Endothelial cell of umbilical vein (primary cell): ENCODE results near the gene ZNF652. TPM values are rescaled to one million over a fixed set of nuclear protein-coding genes. Genes with fewer than 3 reads are reported as not detected.
A peak's percentile ranks its signal among the peaks of the same experiment; 100 is the strongest.

ENCODE experiments used
- BruUV-seq: library from RNA; stranded (reverse); fragments of 400-500 nt; replicated peaks from 2 replicates; lab custom pipeline; 2021; lab: Mats Ljungman, UMichigan
- CTCF ChIA-PET: fragments of 300-600, 350-600 bp; sonication (Branson Sonifier 250); formaldehyde crosslinking; loops from one replicate; lab custom pipeline; 2021; ENCODE audit warnings: antibody characterized with exemption, inconsistent platforms; lab: Charles Lee
- POLR2A ChIA-PET: fragments of 300-600, 350-600 bp; sonication (Branson Sonifier 250); formaldehyde crosslinking; loops from one replicate; lab custom pipeline; 2021; ENCODE audit warnings: antibody characterized with exemption, inconsistent platforms; lab: Charles Lee
- DNase-seq: peaks from one replicate; pipeline ENCODE4 v3.0.0-alpha.2; 2011; ENCODE audit warnings: low read depth, low spot score
- FAIRE-seq: peaks from 2 replicates; lab custom pipeline; 2011; peaks lifted over from hg19 to GRCh38; lab: Jason Lieb, UNC
- H2AFZ ChIP-seq: 2 replicates; pipeline ENCODE4 v1.6.0; 2012; ENCODE audit warnings: low read depth, low read length, control low read depth, inconsistent platforms
- H3K27ac ChIP-seq: 2 replicates; pipeline ENCODE4 v1.5.1; 2011; ENCODE audit warnings: low read depth, mild to moderate bottlenecking, control low read depth, low read length, moderate library complexity; ENCODE audit not compliant: insufficient read depth
- H3K27me3 ChIP-seq, 2 experiments: 2 replicates each; pipeline versions ENCODE4 v1.6.0 to v1.6.1; 2011; ENCODE audit warnings: low read length in 2 of 2, mixed read lengths in 1 of 2; ENCODE audit not compliant: control insufficient read depth in 2 of 2, insufficient read depth in 2 of 2
- H3K36me3 ChIP-seq, 2 experiments: 2 replicates in 1 of 2; 3 replicates in 1 of 2; pipeline ENCODE4 v1.5.1; 2011; ENCODE audit warnings: low read length in 2 of 2, mild to moderate bottlenecking in 1 of 2, moderate library complexity in 1 of 2; ENCODE audit not compliant: control insufficient read depth in 2 of 2, insufficient read depth in 2 of 2; ENCODE audit errors: extremely low read depth in 1 of 2
- H3K4me1 ChIP-seq: 3 replicates; pipeline ENCODE4 v1.5.1; 2011; ENCODE audit warnings: mild to moderate bottlenecking, low read length; ENCODE audit not compliant: control insufficient read depth, insufficient read depth; ENCODE audit errors: extremely low read depth
- H3K4me2 ChIP-seq: 2 replicates; pipeline ENCODE4 v1.6.1; 2011; ENCODE audit warnings: low read length, control low read depth, mixed read lengths; ENCODE audit not compliant: insufficient read depth
- H3K4me3 ChIP-seq, 3 experiments: fragments of 200-600 bp in 1 of 3; sonication (generic), shearing (Covaris generic) in 1 of 3; replicated peaks in 1 of 3; 2 replicates each; pipeline ENCODE4 v1.5.1; 2011 to 2016; ENCODE audit warnings: control low read depth in 3 of 3, low read length in 3 of 3, mild to moderate bottlenecking in 2 of 3, inconsistent platforms in 1 of 3, low read depth in 1 of 3, moderate library complexity in 1 of 3; ENCODE audit not compliant: insufficient read depth in 1 of 3
- H3K79me2 ChIP-seq: 2 replicates; pipeline ENCODE4 v1.6.0; 2012; ENCODE audit warnings: low read length, inconsistent platforms; ENCODE audit not compliant: control insufficient read depth, insufficient read depth
- H3K9ac ChIP-seq: replicated peaks from 2 replicates; pipeline ENCODE3; 2011; ENCODE audit warnings: low read length, control low read depth; ENCODE audit not compliant: insufficient read depth; ENCODE audit errors: extremely low read depth
- H3K9me1 ChIP-seq: replicated peaks from 3 replicates; pipeline ENCODE4 v1.6.0; 2011; ENCODE audit warnings: mild to moderate bottlenecking, low read length; ENCODE audit not compliant: control insufficient read depth, insufficient read depth; ENCODE audit errors: extremely low read depth
- H3K9me3 ChIP-seq: replicated peaks from 2 replicates; pipeline ENCODE4 v1.5.1; 2012; ENCODE audit warnings: low read length, inconsistent platforms; ENCODE audit not compliant: control insufficient read depth, insufficient read depth
- H4K20me1 ChIP-seq: replicated peaks from 2 replicates; pipeline ENCODE3; 2011; ENCODE audit warnings: mild to moderate bottlenecking, low read length; ENCODE audit not compliant: control insufficient read depth, insufficient read depth; ENCODE audit errors: extremely low read depth
- EZH2 ChIP-seq: IDR thresholded peaks from 2 replicates; pipeline ENCODE4 v1.6.1; 2012; ENCODE audit warnings: borderline replicate concordance, low read depth, mild to moderate bottlenecking, moderate library complexity, low read length, inconsistent platforms; ENCODE audit not compliant: severe bottlenecking
- FOS ChIP-seq: IDR thresholded peaks from 2 replicates; pipeline ENCODE4 v1.6.1; 2011; ENCODE audit warnings: mild to moderate bottlenecking, low read length, moderate library complexity, borderline replicate concordance; ENCODE audit not compliant: insufficient read depth
- GATA2 ChIP-seq: IDR thresholded peaks from 2 replicates; pipeline ENCODE4 v1.7.0; 2011; ENCODE audit warnings: low read depth, mild to moderate bottlenecking, moderate library complexity, mixed read lengths, low read length; ENCODE audit not compliant: insufficient read length, insufficient read depth
- JUN ChIP-seq: IDR thresholded peaks from 2 replicates; pipeline ENCODE4 v1.6.1; 2011; ENCODE audit warnings: borderline replicate concordance, low read depth; ENCODE audit not compliant: insufficient read length, insufficient read depth
- MYC ChIP-seq: IDR thresholded peaks from one replicate; pipeline ENCODE4 v1.6.1; 2011; ENCODE audit warnings: mild to moderate bottlenecking, low read depth, low read length
- POLR2A ChIP-seq: IDR thresholded peaks from 2 replicates; pipeline ENCODE4 v1.6.1; 2012; ENCODE audit warnings: low read depth, mild to moderate bottlenecking, control low read depth, low read length
- POLR2AphosphoS5 ChIP-seq: IDR thresholded peaks from 2 replicates; pipeline ENCODE4 v1.6.1; 2012; ENCODE audit warnings: low read depth, mild to moderate bottlenecking, control low read depth, low read length, moderate library complexity; ENCODE audit not compliant: insufficient read depth
- dilution Hi-C: fragments of 300-500 bp; cut with MboI; formaldehyde crosslinking; loops from one replicate; pipeline ENCODE4 v1.15.0; 2019; ENCODE audit warnings: low sequenced_read_pairs; ENCODE audit not compliant: extremely low pct_ligation_motif_present
- intact Hi-C: fragments of 100-400 bp; cut with micrococcal nuclease; formaldehyde crosslinking; loops from one replicate; pipeline ENCODE4 v1.10.0; 2022
- polyA plus RNA-seq, 4 experiments: library from polyadenylated mRNA; depleted of rRNA in 3 of 4; stranded (reverse) in 3 of 4; unstranded in 1 of 4; fragments of >200 nt; gene quantifications; 2 replicates each; pipeline versions ENCODE4 v1.2.1 to v1.2.3, GENCODE V29; 2011 to 2012; ENCODE audit warnings: missing spikeins in 1 of 4
- total RNA-seq: library from RNA; stranded (reverse); gene quantifications from 2 replicates; pipeline ENCODE4 v1.2.3, GENCODE V29; 2021
- TF ChIP-seq, protein P1 (sequence below), 2 donors: IDR thresholded peaks; 1 replicate in 1 of 2; 2 replicates in 1 of 2; pipeline ENCODE4 v1.5.1; 2011; ENCODE audit warnings: low read length in 2 of 2, mild to moderate bottlenecking in 2 of 2, moderate library complexity in 2 of 2, control low read depth in 1 of 2, inconsistent platforms in 1 of 2, low read depth in 1 of 2; ENCODE audit not compliant: insufficient read depth in 1 of 2; ENCODE audit errors: extremely low read depth in 1 of 2
- TF ChIP-seq, protein P2 (sequence below): IDR thresholded peaks from 2 replicates; pipeline ENCODE4 v1.6.1; 2011; ENCODE audit not compliant: insufficient read depth, insufficient read length

Gene ZNF652
- total and polyA plus RNA-seq, 2 donors (not counting 3 experiments of a cell fraction or from before 2014, with no cell fraction given), result 6.1 to 18.6 TPM

DNA sequence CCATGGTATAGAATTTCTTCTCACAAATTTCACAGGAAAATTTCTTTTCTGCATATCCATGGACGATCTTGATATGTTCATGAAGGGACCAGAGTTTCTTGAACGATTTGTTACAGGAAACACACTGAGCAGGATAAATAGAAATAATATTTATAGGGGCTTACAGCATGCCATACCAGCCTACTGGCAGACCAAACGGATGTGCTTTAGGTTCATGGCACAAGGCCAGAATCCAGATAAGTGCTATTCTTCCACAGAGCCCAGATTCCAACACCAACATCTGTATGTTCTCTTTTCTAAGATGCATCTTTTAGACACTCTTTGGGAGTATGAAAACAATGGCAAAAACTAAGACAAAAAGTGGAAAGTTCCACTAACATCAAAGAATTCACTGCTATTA, 49.3 kb downstream of the ZNF652 start:
- Histone ChIP-seq H3K4me2 (no peak overlapping the region), H3K36me3 (peaks cover 0 to 5% of the 10 kb centered on the region in 2 experiments), H3K4me3 (no peak overlapping the region), H3K9ac (no peak overlapping the region), H2AFZ (no peak overlapping the region), H3K9me3 (no peaks in the 10 kb centered on the region), H3K79me2 (no peaks in the 10 kb centered on the region), H3K4me1 (peaks cover 11% of the 10 kb centered on the region), H3K27ac (no peak overlapping the region), H3K9me1 (no peaks in the 10 kb centered on the region), H4K20me1 (no peaks in the 10 kb centered on the region), H3K27me3 (no peaks in the 10 kb centered on the region)
- BruUV-seq, result no TSS peak
- ChIA-PET POLR2A (no interaction called here), CTCF (no interaction called here)
- no peak for FAIRE-seq
- DNase-seq, result peak; percentile 23
- intact Hi-C loops (no loop called here), dilution Hi-C loops (no loop called here)
- TF ChIP-seq EZH2, result no peak
- no peak for TF ChIP-seq POLR2AphosphoS5
- TF ChIP-seq POLR2A, result no peak
- no peak for TF ChIP-seq FOS
- TF ChIP-seq, protein P1, sequence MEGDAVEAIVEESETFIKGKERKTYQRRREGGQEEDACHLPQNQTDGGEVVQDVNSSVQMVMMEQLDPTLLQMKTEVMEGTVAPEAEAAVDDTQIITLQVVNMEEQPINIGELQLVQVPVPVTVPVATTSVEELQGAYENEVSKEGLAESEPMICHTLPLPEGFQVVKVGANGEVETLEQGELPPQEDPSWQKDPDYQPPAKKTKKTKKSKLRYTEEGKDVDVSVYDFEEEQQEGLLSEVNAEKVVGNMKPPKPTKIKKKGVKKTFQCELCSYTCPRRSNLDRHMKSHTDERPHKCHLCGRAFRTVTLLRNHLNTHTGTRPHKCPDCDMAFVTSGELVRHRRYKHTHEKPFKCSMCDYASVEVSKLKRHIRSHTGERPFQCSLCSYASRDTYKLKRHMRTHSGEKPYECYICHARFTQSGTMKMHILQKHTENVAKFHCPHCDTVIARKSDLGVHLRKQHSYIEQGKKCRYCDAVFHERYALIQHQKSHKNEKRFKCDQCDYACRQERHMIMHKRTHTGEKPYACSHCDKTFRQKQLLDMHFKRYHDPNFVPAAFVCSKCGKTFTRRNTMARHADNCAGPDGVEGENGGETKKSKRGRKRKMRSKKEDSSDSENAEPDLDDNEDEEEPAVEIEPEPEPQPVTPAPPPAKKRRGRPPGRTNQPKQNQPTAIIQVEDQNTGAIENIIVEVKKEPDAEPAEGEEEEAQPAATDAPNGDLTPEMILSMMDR (IDR thresholded peaks at IDR 0.05; ENCODE audit: extremely low read depth in 1 of 2, insufficient read depth in 1 of 2, low read depth in 1 of 2, low read length in 2 of 2), result no peak
- TF ChIP-seq, protein P2, sequence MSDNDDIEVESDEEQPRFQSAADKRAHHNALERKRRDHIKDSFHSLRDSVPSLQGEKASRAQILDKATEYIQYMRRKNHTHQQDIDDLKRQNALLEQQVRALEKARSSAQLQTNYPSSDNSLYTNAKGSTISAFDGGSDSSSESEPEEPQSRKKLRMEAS, result no peak
- TF ChIP-seq GATA2, result no peak
- no peak for TF ChIP-seq MYC
- TF ChIP-seq JUN, result no peak
